ENCODE data around the gene STRA6.

GRCh38 chr15:74159773-74160172, 42.8 kb downstream of the STRA6 start:
- TF ChIP-seq CTCF (conservative IDR thresholded peaks at IDR 0.05; ENCODE audit: low read length), result no peak
- TF ChIP-seq EZH2phosphoT487 (IDR thresholded peaks at IDR 0.05; ENCODE audit: borderline replicate concordance), result no peak
